Measurements from ENCODE around the gene RPS6KA4.

DNA sequence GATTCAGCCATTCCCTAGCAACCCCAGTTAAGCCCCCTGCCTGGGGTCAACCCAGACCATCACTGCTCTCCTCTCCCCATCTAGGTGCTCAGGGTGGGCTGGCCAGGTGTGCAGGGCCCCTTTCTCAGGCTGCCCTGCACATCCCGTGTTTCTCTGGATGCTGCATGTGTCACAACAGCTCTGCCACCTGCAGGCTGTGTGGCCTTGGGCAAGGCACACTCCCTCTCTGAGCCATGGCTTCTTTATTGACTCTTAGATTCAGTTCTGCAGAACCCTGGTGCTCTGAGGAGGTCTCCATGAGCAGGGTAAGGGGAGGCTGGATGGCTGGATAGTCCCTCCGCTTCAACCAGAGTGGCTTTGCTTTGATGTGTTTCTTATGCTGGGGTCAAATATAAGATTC is 24.6 kb downstream of the RPS6KA4 start:
- TF ChIP-seq, protein P1, sequence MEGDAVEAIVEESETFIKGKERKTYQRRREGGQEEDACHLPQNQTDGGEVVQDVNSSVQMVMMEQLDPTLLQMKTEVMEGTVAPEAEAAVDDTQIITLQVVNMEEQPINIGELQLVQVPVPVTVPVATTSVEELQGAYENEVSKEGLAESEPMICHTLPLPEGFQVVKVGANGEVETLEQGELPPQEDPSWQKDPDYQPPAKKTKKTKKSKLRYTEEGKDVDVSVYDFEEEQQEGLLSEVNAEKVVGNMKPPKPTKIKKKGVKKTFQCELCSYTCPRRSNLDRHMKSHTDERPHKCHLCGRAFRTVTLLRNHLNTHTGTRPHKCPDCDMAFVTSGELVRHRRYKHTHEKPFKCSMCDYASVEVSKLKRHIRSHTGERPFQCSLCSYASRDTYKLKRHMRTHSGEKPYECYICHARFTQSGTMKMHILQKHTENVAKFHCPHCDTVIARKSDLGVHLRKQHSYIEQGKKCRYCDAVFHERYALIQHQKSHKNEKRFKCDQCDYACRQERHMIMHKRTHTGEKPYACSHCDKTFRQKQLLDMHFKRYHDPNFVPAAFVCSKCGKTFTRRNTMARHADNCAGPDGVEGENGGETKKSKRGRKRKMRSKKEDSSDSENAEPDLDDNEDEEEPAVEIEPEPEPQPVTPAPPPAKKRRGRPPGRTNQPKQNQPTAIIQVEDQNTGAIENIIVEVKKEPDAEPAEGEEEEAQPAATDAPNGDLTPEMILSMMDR (IDR thresholded peaks at IDR 0.05): no peak
- TF ChIP-seq POLR2A (IDR thresholded peaks at IDR 0.05) (no peak), EP300 (IDR thresholded peaks at IDR 0.05) (no peak)

Data from tibial nerve (tissue), 4 donors.